OCI-LY1 (cell line): Measurements from ENCODE around the gene CPA2.

Source experiments
- H2AFZ ChIP-seq: fragments of 200-600 bp; sonication (generic), shearing (Covaris generic); 2 replicates; pipeline ENCODE4 v1.6.0; 2014; ENCODE audit warnings: antibody characterized with exemption, mild to moderate bottlenecking, low read length
- H3F3A ChIP-seq: fragments of 200-600 bp; sonication (generic), shearing (Covaris generic); 2 replicates; pipeline ENCODE4 v1.6.0; 2014; ENCODE audit warnings: mild to moderate bottlenecking, antibody characterized with exemption, low read length, moderate library complexity; ENCODE audit not compliant: insufficient read depth
- H3K27ac ChIP-seq: fragments of 200-600 bp; sonication (generic); 2 replicates; pipeline ENCODE4 v1.5.1; 2014; ENCODE audit warnings: low read length, mixed run types, mild to moderate bottlenecking, low read depth; ENCODE audit not compliant: poor library complexity, severe bottlenecking
- H3K27me3 ChIP-seq: fragments of 200-600 bp; sonication (generic); 2 replicates; pipeline ENCODE4 v1.6.0; 2014; ENCODE audit warnings: antibody characterized with exemption, mild to moderate bottlenecking, low read length, moderate library complexity; ENCODE audit not compliant: insufficient read depth
- H3K36me3 ChIP-seq: fragments of 200-600 bp; sonication (generic); 2 replicates; pipeline ENCODE4 v1.6.1; 2014; ENCODE audit warnings: mild to moderate bottlenecking, antibody characterized with exemption, low read length, moderate library complexity, mixed read lengths; ENCODE audit not compliant: insufficient read depth
- H3K4me1 ChIP-seq: fragments of 200-600 bp; sonication (generic); 2 replicates; pipeline ENCODE4 v1.5.1; 2014; ENCODE audit warnings: mild to moderate bottlenecking, low read length, moderate library complexity; ENCODE audit not compliant: insufficient read depth, severe bottlenecking
- H3K4me2 ChIP-seq: fragments of 200-600 bp; sonication (generic), shearing (Covaris generic); 2 replicates; pipeline ENCODE4 v1.6.1; 2014; ENCODE audit warnings: low read length
- H3K4me3 ChIP-seq: fragments of 200-600 bp; sonication (generic); 2 replicates; pipeline ENCODE4 v1.5.1; 2014; ENCODE audit warnings: low read length, low read depth, mild to moderate bottlenecking, mixed read lengths; ENCODE audit not compliant: poor library complexity, severe bottlenecking
- H3K79me2 ChIP-seq: fragments of 200-600 bp; shearing (Covaris generic); 2 replicates; pipeline ENCODE4 v1.6.1; 2016; ENCODE audit warnings: mixed run types, low read length, mixed read lengths; ENCODE audit not compliant: insufficient read depth
- H3K9ac ChIP-seq: fragments of 200-600 bp; sonication (generic), shearing (Covaris generic); 2 replicates; pipeline ENCODE4 v1.6.1; 2014; ENCODE audit warnings: mild to moderate bottlenecking, low read length, mixed read lengths
- H3K9me2 ChIP-seq: fragments of 200-600 bp; sonication (generic), shearing (Covaris generic); 2 replicates; pipeline ENCODE4 v1.6.1; 2014; ENCODE audit warnings: low read depth, mild to moderate bottlenecking, low read length, mixed read lengths
- H3K9me3 ChIP-seq: fragments of 200-600 bp; shearing (Covaris generic); 2 replicates; pipeline ENCODE4 v1.6.1; 2014; ENCODE audit warnings: low read length, mixed read lengths
- H4K20me1 ChIP-seq: fragments of 200-600 bp; sonication (generic), shearing (Covaris generic); 2 replicates; pipeline ENCODE4 v1.6.0; 2016; ENCODE audit warnings: mild to moderate bottlenecking, low read length; ENCODE audit not compliant: insufficient read depth
- EZH2 ChIP-seq: fragments of 200-600 bp; sonication (generic), shearing (Covaris generic); IDR thresholded peaks from 2 replicates; pipeline ENCODE4 v1.8.0; 2017; ENCODE audit warnings: borderline replicate concordance, mixed run types, mild to moderate bottlenecking, antibody characterized with exemption, low read length, moderate library complexity, mixed read lengths
- TF ChIP-seq, protein P1 (sequence below): fragments of 200-600 bp; sonication (generic), shearing (Covaris generic); IDR thresholded peaks from 2 replicates; pipeline ENCODE4 v1.5.1; 2017; ENCODE audit warnings: mild to moderate bottlenecking, antibody characterized with exemption, low read length, moderate library complexity, mixed read lengths

CPA2 gene

DNA sequence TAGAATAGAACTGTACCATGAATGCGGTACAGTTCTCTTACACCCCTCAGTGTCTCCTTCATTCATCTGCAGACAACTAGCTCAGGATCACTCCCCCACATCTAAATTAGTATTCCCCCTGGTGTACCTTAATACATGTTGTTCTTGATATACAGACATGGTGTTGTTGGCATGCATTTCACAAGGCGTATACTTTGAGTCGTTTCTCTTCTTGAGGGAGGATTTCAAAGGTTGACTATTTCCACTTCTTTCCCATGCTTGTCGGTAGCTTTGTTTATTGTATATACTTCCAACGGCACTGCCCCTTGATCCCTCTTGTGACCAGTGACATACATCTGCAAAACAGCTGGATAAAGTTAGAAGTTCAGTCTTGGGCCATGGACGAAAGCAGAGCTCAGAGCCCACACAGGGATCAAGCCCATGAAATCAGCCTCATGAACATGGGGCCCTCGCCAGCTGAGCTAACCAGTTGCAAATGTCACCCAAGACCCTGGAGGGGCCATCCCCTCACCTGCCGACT lies 34.9 kb downstream of the CPA2 start:
- Histone ChIP-seq H3K36me3 (no peaks in the 10 kb centered on the region), H3K4me2 (no peak overlapping the region), H3K79me2 (no peaks in the 10 kb centered on the region), H3K9ac (no peak overlapping the region), H3K27me3 (peaks cover 16% of the 10 kb centered on the region), H3F3A (no peaks in the 10 kb centered on the region), H3K4me3 (no peak overlapping the region), H2AFZ (no peak overlapping the region), H3K4me1 (no peaks in the 10 kb centered on the region), H4K20me1 (no peaks in the 10 kb centered on the region), H3K9me3 (no peaks in the 10 kb centered on the region), H3K27ac (no peak overlapping the region), H3K9me2 (no peaks in the 10 kb centered on the region)
- TF ChIP-seq, protein P1, sequence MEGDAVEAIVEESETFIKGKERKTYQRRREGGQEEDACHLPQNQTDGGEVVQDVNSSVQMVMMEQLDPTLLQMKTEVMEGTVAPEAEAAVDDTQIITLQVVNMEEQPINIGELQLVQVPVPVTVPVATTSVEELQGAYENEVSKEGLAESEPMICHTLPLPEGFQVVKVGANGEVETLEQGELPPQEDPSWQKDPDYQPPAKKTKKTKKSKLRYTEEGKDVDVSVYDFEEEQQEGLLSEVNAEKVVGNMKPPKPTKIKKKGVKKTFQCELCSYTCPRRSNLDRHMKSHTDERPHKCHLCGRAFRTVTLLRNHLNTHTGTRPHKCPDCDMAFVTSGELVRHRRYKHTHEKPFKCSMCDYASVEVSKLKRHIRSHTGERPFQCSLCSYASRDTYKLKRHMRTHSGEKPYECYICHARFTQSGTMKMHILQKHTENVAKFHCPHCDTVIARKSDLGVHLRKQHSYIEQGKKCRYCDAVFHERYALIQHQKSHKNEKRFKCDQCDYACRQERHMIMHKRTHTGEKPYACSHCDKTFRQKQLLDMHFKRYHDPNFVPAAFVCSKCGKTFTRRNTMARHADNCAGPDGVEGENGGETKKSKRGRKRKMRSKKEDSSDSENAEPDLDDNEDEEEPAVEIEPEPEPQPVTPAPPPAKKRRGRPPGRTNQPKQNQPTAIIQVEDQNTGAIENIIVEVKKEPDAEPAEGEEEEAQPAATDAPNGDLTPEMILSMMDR, result no peak
- no peak for TF ChIP-seq EZH2

DNA sequence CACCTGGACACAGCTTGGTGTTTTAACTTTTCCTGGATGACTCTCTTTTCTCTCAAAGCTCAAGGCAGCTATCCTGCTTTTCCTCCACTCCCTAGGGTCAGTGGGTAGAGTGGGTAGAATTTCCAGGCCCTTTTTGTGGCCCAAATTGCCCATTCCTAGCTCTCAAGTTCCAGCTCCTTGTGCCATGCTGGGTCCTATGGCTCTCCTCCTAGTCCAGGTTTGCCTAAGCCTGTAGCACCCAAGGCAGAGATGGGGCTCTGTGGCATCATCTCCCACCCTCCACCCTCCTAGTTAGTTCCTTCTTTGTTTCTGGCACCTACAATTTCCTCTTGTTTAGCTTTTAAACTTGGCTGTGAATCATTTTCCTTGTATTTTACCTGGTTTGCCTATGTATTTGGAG lies 36.0 kb downstream of the CPA2 start:
- Histone ChIP-seq H3K4me2 (no peak overlapping the region), H3K9me2 (no peaks in the 10 kb centered on the region), H3K4me1 (no peaks in the 10 kb centered on the region), H3K36me3 (no peaks in the 10 kb centered on the region), H2AFZ (no peak overlapping the region), H3K79me2 (no peaks in the 10 kb centered on the region), H3K27me3 (peaks cover 16% of the 10 kb centered on the region), H3K9ac (no peak overlapping the region), H3K9me3 (no peaks in the 10 kb centered on the region), H3K27ac (no peak overlapping the region), H3F3A (no peaks in the 10 kb centered on the region), H4K20me1 (no peaks in the 10 kb centered on the region), H3K4me3 (no peak overlapping the region)
- TF ChIP-seq, protein P1, result no peak
- no peak for TF ChIP-seq EZH2

DNA sequence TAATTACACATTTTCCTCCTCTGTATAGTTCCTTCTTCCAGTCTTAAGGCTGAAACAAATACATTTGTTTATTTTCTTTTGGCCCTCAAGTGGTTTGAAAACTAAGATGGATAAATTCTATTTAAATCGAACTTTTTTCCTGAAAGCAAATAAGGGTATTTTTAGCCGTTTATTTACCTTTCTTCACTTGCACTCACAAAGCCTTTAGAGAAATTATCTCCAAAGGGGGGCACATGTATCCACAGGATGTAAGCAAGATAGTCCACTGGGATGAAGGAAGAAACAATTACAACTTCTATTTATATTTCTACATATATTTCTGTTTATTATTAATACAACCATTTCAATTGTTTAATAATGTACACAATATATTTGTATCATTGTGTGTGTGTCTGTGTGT lies 36.5 kb downstream of the CPA2 start:
- TF ChIP-seq EZH2, result no peak
- no peaks in the 10 kb centered on the region for H3K9me3 ChIP-seq
- no peaks in the 10 kb centered on the region for H3K36me3 ChIP-seq
- H3K4me2 ChIP-seq, result no peak overlapping the region
- no peak overlapping the region for H3K27ac ChIP-seq
- H2AFZ ChIP-seq, result no peak overlapping the region
- H3K4me3 ChIP-seq, result no peak overlapping the region
- H3K4me1 ChIP-seq, result no peaks in the 10 kb centered on the region
- no peaks in the 10 kb centered on the region for H3K79me2 ChIP-seq
- peaks cover 16% of the 10 kb centered on the region for H3K27me3 ChIP-seq
- no peaks in the 10 kb centered on the region for H4K20me1 ChIP-seq
- no peaks in the 10 kb centered on the region for H3K9me2 ChIP-seq
- H3F3A ChIP-seq, result no peaks in the 10 kb centered on the region
- H3K9ac ChIP-seq, result no peak overlapping the region

DNA sequence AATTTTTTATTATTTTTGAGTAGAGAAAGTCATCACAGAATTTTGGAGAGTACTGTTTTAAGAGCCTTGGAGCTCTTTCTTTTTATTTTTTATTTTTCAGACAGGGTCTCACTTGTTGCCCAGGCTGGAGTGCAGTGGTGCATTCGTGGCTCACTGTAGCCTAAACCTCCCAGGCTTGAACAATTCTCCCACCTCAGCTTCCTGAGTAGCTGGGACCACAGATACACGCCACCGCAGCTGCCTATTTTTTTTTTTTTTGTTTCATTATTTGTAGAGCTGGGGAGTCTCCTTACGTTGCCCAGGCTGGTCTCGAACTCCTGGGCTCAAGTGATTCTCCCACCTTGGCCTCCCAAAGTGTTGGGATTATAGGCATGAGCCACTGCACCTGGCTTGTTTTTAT lies 36.9 kb downstream of the CPA2 start:
- Histone ChIP-seq H3K79me2 (no peaks in the 10 kb centered on the region), H3K9ac (no peak overlapping the region), H3K4me2 (no peak overlapping the region), H3F3A (no peaks in the 10 kb centered on the region), H4K20me1 (no peaks in the 10 kb centered on the region), H3K4me1 (no peaks in the 10 kb centered on the region), H3K27me3 (peaks cover 16% of the 10 kb centered on the region), H3K4me3 (no peak overlapping the region), H2AFZ (no peak overlapping the region), H3K27ac (no peak overlapping the region), H3K9me3 (no peaks in the 10 kb centered on the region), H3K9me2 (no peaks in the 10 kb centered on the region), H3K36me3 (no peaks in the 10 kb centered on the region)
- no peak for TF ChIP-seq EZH2
- TF ChIP-seq, protein P1, result no peak
